ENCODE results near the gene MAD1L1.

Gene MAD1L1

DNA sequence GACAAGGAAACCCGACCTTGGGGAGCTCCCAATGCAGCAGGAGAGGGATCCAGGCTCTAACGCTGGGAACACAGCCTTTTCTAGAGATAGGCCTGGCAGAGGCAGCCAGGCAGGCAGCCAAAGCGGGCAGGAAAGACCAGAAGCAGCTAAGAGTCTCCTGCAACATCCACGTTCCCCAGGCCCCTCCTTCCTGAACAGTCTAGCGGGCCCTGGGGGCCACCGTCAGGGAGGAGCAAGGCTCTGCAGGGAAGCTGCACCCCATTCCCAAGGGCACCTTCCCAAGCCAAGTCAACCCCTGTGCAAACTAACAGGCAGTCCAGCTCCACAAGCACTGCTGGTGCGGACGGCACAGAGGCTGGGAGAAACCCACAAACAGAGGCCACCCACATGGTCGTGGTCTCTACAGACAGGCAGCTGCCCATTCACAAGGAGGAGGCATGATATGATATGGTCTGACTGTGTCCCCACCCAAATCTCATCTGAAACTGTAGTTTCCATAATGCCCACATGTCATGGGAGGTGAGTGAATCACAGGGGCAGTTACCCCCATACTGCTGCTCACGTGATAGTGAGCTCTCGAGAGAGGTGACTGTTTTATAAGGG, 115.7 kb downstream of the MAD1L1 start:
- no peak for DNase-seq (ENCODE audit: low read depth)

GRCh38 chr7:2116448-2116810, 116.3 kb downstream of the MAD1L1 start:
- DNase-seq (ENCODE audit: low read depth), result no peak

DNA sequence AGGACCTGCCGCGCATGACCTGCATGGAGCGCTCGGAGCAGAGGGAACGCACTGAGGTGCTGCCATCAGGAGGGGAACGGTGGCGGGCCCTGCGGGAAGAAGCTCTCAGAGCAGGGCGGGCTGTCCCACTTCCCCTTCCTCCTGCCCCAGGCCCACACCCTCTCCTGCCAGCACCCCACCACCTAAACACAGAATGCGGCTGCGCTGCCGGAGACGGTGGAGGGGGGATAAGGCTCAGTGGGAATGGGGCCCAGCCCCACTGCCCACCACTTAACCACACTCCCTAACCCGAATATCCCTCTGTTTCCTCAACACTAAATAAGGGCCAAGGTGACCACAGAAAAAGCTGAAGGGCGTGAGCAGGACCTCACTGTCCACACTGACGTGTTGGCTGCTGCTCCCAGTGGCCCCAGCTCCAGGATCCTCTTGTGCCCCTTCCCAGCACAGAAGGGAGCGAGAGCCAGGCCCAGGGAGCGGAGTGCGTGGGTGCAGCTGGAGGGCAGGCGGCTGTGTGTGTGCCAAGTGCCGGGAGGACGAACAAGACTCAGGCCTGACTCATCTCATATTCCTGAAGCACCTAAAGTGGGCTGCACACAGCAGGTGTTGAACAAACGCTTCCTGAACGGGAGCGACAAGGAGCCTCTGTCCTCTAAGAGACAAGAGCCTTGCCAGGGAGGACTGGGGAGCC, 116.8 kb downstream of the MAD1L1 start:
- no peak for DNase-seq (ENCODE audit: low read depth)

GRCh38 chr7:2114926-2115759, 117.6 kb downstream of the MAD1L1 start:
- DNase-seq (ENCODE audit: low read depth), result no peak

- no peak for DNase-seq (ENCODE audit: low read depth)
Observed at GRCh38 chr7:2114052-2114451, 118.7 kb downstream of the MAD1L1 start.

GRCh38 chr7:2112261-2113198, 120.2 kb downstream of the MAD1L1 start:
- no peak for DNase-seq (ENCODE audit: low read depth)

GRCh38 chr7:2111568-2111967, 121.2 kb downstream of the MAD1L1 start:
- DNase-seq (ENCODE audit: low read depth), result no peak

- no peak for DNase-seq (ENCODE audit: low read depth)
Observed at GRCh38 chr7:2110610-2111396, 121.9 kb downstream of the MAD1L1 start.

GRCh38 chr7:2109936-2110609, 122.7 kb downstream of the MAD1L1 start:
- no peak for DNase-seq (ENCODE audit: low read depth)

- DNase-seq (ENCODE audit: low read depth), result no peak
Observed at GRCh38 chr7:2109251-2109872, 123.4 kb downstream of the MAD1L1 start.

DNA sequence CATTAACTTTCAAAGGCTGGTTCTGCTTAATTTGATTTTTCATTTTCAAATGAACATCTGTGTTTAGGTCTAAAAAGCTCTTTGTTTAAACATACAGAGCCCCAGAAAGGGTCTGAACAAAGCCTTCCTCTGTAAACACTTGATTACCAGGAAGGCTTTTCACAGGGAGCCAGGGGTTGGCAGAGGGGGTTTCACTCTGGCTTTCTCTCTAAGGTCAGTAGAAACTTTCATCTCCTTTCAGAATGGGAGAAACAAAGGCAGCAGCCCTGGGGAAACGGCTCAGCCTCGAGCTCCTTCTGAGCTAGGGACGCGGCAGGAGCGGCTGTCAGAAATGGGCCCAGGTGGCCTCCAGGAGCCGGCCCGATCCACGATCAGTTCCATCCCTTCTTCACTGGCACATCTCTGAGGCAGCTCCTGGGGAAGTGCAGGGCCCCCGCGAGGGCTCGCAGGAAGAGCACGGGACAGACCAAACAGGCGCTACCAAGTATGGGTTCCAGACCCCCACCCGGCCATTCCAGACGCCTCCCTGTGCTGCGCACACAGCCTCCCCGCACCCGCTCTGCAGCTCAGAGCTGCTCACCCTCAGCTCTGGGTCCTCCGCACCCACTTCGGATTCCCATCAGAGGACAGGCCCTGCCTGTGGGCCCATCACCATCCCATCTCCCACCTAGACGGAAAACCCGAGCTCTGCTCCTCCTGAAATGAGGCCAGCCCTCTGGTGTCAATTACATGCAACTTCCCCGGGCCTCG, 124.1 kb downstream of the MAD1L1 start:
- no peak for DNase-seq (ENCODE audit: low read depth)

GRCh38 chr7:2108071-2108455, 124.7 kb downstream of the MAD1L1 start:
- no peak for DNase-seq (ENCODE audit: low read depth)

DNA sequence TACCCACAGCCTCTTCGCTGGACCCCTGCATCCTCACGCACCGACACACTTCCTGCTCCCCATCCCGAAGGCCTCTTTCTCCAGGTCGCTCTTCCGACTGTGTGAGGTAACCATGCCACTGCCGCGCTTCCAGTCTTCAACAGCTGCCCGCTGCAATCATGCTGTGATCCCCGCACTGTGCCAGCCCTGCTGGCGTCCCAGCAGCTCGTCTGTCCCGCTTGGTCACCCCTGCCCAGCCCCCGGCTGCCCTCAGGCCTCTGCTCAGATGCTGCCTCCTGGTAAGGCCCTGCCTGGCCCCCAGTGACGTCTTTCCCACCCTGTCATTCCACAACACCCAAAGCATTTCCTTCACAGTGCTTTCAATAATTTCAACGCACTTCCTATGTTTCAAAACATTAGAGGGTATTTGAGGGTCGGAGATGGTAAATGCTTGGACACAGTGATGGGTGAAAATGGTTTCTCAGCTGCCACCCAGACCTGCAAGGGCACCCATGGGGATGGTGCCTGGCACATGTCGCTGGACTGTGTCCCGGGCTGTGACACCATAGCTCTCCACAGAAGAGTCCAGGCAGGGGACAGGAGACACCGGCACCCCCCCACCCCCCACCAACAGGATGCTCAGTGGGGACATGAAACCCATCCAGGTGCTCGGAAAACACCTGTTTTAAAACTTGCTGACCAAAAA, 125.2 kb downstream of the MAD1L1 start:
- no peak for DNase-seq (ENCODE audit: low read depth)

DNA sequence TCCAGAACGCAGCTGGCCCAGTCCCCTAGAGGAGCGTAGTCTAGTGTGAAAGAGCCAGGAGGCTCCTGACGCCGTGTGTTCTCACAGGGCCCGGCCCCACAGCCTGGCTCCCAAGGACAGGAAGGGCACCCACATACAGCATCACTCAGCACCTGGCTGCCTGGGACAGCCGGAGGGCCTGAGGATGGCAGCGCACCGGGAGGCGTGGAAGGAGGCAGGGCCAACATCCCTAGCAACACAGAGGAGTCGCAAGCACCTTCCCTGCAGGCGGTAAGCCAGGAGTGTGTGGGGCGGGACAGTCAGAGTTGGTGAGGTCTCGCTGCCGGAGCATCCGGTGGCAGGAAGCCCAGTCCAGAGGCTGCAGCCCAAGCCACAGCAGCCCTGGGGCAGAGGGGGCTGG, 125.8 kb downstream of the MAD1L1 start:
- no peak for DNase-seq (ENCODE audit: low read depth)

DNA sequence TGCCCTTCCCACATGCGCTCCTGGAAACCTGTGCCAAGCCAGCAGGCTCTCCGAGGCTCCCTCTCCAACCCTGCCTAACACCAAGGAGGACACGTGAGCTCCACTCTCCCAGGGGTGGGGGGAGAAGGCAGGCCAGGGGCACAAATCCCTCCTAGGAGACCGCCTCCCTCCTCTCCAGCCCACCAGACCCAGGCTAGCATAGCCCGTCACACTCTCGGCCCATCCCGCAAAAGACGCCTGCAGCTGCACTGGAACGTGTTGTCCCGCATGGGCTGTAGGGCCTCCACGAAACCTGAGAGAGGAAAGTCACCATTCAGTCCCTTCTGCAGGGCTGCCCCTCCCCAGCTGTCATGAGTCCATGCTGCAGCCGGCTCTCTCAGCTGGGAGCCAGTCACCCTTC, 126.3 kb downstream of the MAD1L1 start:
- no peak for DNase-seq (ENCODE audit: low read depth)

DNA sequence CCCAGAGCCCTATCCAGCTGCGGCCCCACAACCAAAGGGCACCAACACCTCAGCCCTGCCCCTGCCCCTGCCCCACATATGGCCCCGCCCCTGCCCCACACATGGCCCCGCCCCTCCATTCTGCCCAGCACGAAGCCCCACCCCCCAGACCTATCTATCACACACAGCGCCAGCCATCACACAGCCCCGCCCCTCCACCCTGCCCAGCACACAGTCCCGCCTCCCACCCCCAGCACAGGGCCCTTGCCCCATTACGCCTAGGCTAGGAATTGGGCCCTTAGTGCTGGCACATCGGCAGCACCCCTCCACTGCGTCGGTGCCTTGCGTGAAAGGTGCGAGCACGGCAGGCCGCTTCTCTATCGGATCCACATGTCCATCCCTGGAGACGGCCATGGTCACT, 126.8 kb downstream of the MAD1L1 start:
- no peak for DNase-seq (ENCODE audit: low read depth)

- DNase-seq (ENCODE audit: low read depth), result no peak
Observed at GRCh38 chr7:2105280-2105679, 127.5 kb downstream of the MAD1L1 start.

- DNase-seq (ENCODE audit: low read depth), result no peak
Observed at GRCh38 chr7:2104716-2105115, 128.0 kb downstream of the MAD1L1 start.

GRCh38 chr7:2104107-2104710, 128.5 kb downstream of the MAD1L1 start:
- no peak for DNase-seq (ENCODE audit: low read depth)
